Activated CD4-positive, alpha-beta memory T cell treated with anti-CD3 and anti-CD28 coated beads for 36 hours (primary cell): ENCODE measurements around the gene RPP21. TPM values are rescaled to one million over a fixed set of nuclear protein-coding genes. Genes with fewer than 3 reads are reported as not detected.
"Not testable (repeated sequence)": the region's sequence is repeated elsewhere in the genome, so short reads cannot be mapped to it uniquely, and the experiment has no call there.

Experiments used
- CTCF ChIA-PET: fragments of 350-600 bp; sonication (Branson Sonifier 250); formaldehyde crosslinking; loops from one replicate; lab custom pipeline; 2021; ENCODE audit warnings: antibody characterized with exemption, inconsistent platforms; lab: Charles Lee
- POLR2A ChIA-PET: fragments of 350-600 bp; sonication (Branson Sonifier 250); formaldehyde crosslinking; loops from one replicate; lab custom pipeline; 2021; ENCODE audit warnings: antibody characterized with exemption; lab: Charles Lee
- DNase-seq: peaks from one replicate; pipeline ENCODE4 v3.0.0-alpha.2; 2020
- H3K27ac Mint-ChIP-seq: one replicate; pipeline ENCODE4 v1.8.0; 2021; ENCODE audit warnings: mixed read lengths
- H3K27me3 Mint-ChIP-seq: one replicate; pipeline ENCODE4 v1.8.0; 2021; ENCODE audit warnings: mixed read lengths
- H3K36me3 Mint-ChIP-seq: one replicate; pipeline ENCODE4 v1.8.0; 2021; ENCODE audit warnings: mixed read lengths
- H3K4me1 Mint-ChIP-seq: one replicate; pipeline ENCODE4 v1.8.0; 2021; ENCODE audit warnings: low read depth, mixed read lengths
- H3K4me3 Mint-ChIP-seq: one replicate; pipeline ENCODE4 v1.8.0; 2021; ENCODE audit warnings: mild to moderate bottlenecking, mixed read lengths
- H3K9me3 Mint-ChIP-seq: one replicate; pipeline ENCODE4 v1.8.0; 2021; ENCODE audit warnings: mixed read lengths
- intact Hi-C: fragments of 100-400 bp; cut with micrococcal nuclease; formaldehyde crosslinking; loops from one replicate; pipeline ENCODE4 v1.15.1; 2023
- total RNA-seq, 2 experiments: library from RNA; stranded (reverse); gene quantifications; one replicate each; pipeline ENCODE4 v1.2.3, GENCODE V29; 2021

Gene RPP21
- total RNA-seq, 2 experiments from 2014 or later, result 34.6 to 38.3 TPM

GRCh38 chr6:30355281-30355680 is 10.3 kb downstream of the RPP21 start:
- CTCF ChIA-PET, result no interaction called here

GRCh38 chr6:30356536-30356935 is 11.6 kb downstream of the RPP21 start:
- no peak for DNase-seq
- Mint-ChIP-seq H3K36me3 (no peaks in the 10 kb centered on the region), H3K27ac (no peak overlapping the region), H3K27me3 (peaks cover 43% of the 10 kb centered on the region), H3K4me1 (peaks cover 8% of the 10 kb centered on the region), H3K9me3 (no peaks in the 10 kb centered on the region), H3K4me3 (no peak overlapping the region)
- POLR2A ChIA-PET, result no interaction called here
- intact Hi-C loops, result loop anchor here (5.0 kb wide), 1 partner anchor 96 kb away; no protein-coding TSS in a partner anchor
- CTCF ChIA-PET, result interaction anchor here (0.7 to 1.4 kb wide), 4 partner anchors 40 to 137 kb away, joined by 3 to 7 read pairs (median 4); no protein-coding TSS in a partner anchor

More at GRCh38 chr6:30355281-30355680, 10.3 kb downstream of the RPP21 start:
- no peaks in the 10 kb centered on the region for H3K36me3 Mint-ChIP-seq
- H3K27ac Mint-ChIP-seq, result no peak overlapping the region
- no peak overlapping the region for H3K4me3 Mint-ChIP-seq
- intact Hi-C loops, result loop anchor here (5.0 kb wide), 1 partner anchor 97 kb away; no protein-coding TSS in a partner anchor
- no peak for DNase-seq
- no peaks in the 10 kb centered on the region for H3K9me3 Mint-ChIP-seq
- H3K27me3 Mint-ChIP-seq, result peaks cover 37% of the 10 kb centered on the region
- POLR2A ChIA-PET, result no interaction called here
- peaks cover 16% of the 10 kb centered on the region for H3K4me1 Mint-ChIP-seq

GRCh38 chr6:30357678-30358540 is 13.0 kb downstream of the RPP21 start:
- no peak overlapping the region for H3K27ac Mint-ChIP-seq
- ChIA-PET CTCF (interaction anchor here (0.7 to 3.7 kb wide), 16 partner anchors 9 to 662 kb away, joined by 3 to 29 read pairs (median 5); no protein-coding TSS in a partner anchor), POLR2A (no interaction called here)
- H3K4me3 Mint-ChIP-seq, result peak overlapping the region; percentile 63
- H3K27me3 Mint-ChIP-seq, result peaks cover 46% of the 10 kb centered on the region
- intact Hi-C loops, result loop anchor here (1.0 to 5.0 kb wide), 2 partner anchors 39 to 94 kb away; no protein-coding TSS in a partner anchor
- DNase-seq, result peak; percentile 63
- H3K36me3 Mint-ChIP-seq, result no peaks in the 10 kb centered on the region
- peaks cover 4% of the 10 kb centered on the region for H3K4me1 Mint-ChIP-seq
- peaks cover 3% of the 10 kb centered on the region for H3K9me3 Mint-ChIP-seq

GRCh38 chr6:30359276-30359675 is 14.3 kb downstream of the RPP21 start:
- Mint-ChIP-seq H3K4me1 (peaks cover 4% of the 10 kb centered on the region), H3K27ac (no peak overlapping the region), H3K27me3 (peaks cover 50% of the 10 kb centered on the region), H3K4me3 (no peak overlapping the region), H3K9me3 (peaks cover 3% of the 10 kb centered on the region), H3K36me3 (no peaks in the 10 kb centered on the region)
- DNase-seq, result no peak
- ChIA-PET POLR2A (no interaction called here), CTCF (interaction anchor here (0.7 to 3.7 kb wide), 12 partner anchors 8 to 121 kb away, joined by 3 to 29 read pairs (median 5); no protein-coding TSS in a partner anchor)
- intact Hi-C loops, result loop anchor here (5.0 kb wide), 1 partner anchor 93 kb away; no protein-coding TSS in a partner anchor

- intact Hi-C loops, result no loop called here
These were observed 15.2 kb downstream of the RPP21 start for GRCh38 chr6:30360139-30360538.

GRCh38 chr6:30361661-30362060 is 16.7 kb downstream of the RPP21 start:
- Mint-ChIP-seq H3K9me3 (peaks cover 3% of the 10 kb centered on the region), H3K4me3 (no peak overlapping the region), H3K27ac (no peak overlapping the region), H3K36me3 (no peaks in the 10 kb centered on the region), H3K4me1 (peaks cover 4% of the 10 kb centered on the region), H3K27me3 (peaks cover 55% of the 10 kb centered on the region)
- no peak for DNase-seq
- ChIA-PET CTCF (no interaction called here), POLR2A (no interaction called here)
- intact Hi-C loops, result no loop called here

More at GRCh38 chr6:30360139-30360538, 15.2 kb downstream of the RPP21 start:
- Mint-ChIP-seq H3K27ac (no peak overlapping the region), H3K36me3 (no peaks in the 10 kb centered on the region), H3K9me3 (peaks cover 3% of the 10 kb centered on the region), H3K4me3 (no peak overlapping the region), H3K27me3 (peaks cover 47% of the 10 kb centered on the region), H3K4me1 (peaks cover 4% of the 10 kb centered on the region)
- ChIA-PET POLR2A (no interaction called here), CTCF (interaction anchor here (0.8 to 3.7 kb wide), 3 partner anchors 9 to 54 kb away, joined by 3 to 29 read pairs (median 3); no protein-coding TSS in a partner anchor)
- DNase-seq, result no peak

- H3K4me1 Mint-ChIP-seq, result no peaks in the 10 kb centered on the region
- no peaks in the 10 kb centered on the region for H3K36me3 Mint-ChIP-seq
- peaks cover 5% of the 10 kb centered on the region for H3K9me3 Mint-ChIP-seq
- POLR2A ChIA-PET, result no interaction called here
- DNase-seq, result no peak
- CTCF ChIA-PET, result interaction anchor here (1.3 to 1.6 kb wide), 2 partner anchors 34 to 90 kb away, joined by 3 to 4 read pairs; no protein-coding TSS in a partner anchor
- H3K27me3 Mint-ChIP-seq, result peaks cover 49% of the 10 kb centered on the region
- intact Hi-C loops, result no loop called here
- no peak overlapping the region for H3K4me3 Mint-ChIP-seq
- H3K27ac Mint-ChIP-seq, result no peak overlapping the region
These were observed 18.5 kb downstream of the RPP21 start for GRCh38 chr6:30363459-30363858.

- peaks cover 48% of the 10 kb centered on the region for H3K27me3 Mint-ChIP-seq
- POLR2A ChIA-PET, result no interaction called here
- intact Hi-C loops, result no loop called here
- no peak for DNase-seq
- no peak overlapping the region for H3K27ac Mint-ChIP-seq
- H3K4me3 Mint-ChIP-seq, result no peak overlapping the region
- no peaks in the 10 kb centered on the region for H3K36me3 Mint-ChIP-seq
- no peaks in the 10 kb centered on the region for H3K4me1 Mint-ChIP-seq
- CTCF ChIA-PET, result no interaction called here
- peaks cover 5% of the 10 kb centered on the region for H3K9me3 Mint-ChIP-seq
These were observed 19.6 kb downstream of the RPP21 start for GRCh38 chr6:30364591-30364990.

- POLR2A ChIA-PET, H3K27ac Mint-ChIP-seq, H3K4me1 Mint-ChIP-seq, H3K9me3 Mint-ChIP-seq, H3K36me3 Mint-ChIP-seq, intact Hi-C loops, H3K4me3 Mint-ChIP-seq, DNase-seq: not testable (repeated sequence)
- H3K27me3 Mint-ChIP-seq, result peaks cover 24% of the 10 kb centered on the region
- CTCF ChIA-PET, result interaction anchor here (0.9 to 1.7 kb wide), 2 partner anchors 9 to 28 kb away, joined by 3 to 4 read pairs; no protein-coding TSS in a partner anchor
These were observed 24.3 kb downstream of the RPP21 start for GRCh38 chr6:30369280-30369679.

- CTCF ChIA-PET, result no interaction called here
- POLR2A ChIA-PET, result no interaction called here
- intact Hi-C loops, result no loop called here
- no peak for DNase-seq
- Mint-ChIP-seq H3K27me3 (peaks cover 25% of the 10 kb centered on the region), H3K36me3 (no peaks in the 10 kb centered on the region), H3K4me1 (no peaks in the 10 kb centered on the region), H3K27ac (no peak overlapping the region), H3K4me3 (no peak overlapping the region), H3K9me3 (no peaks in the 10 kb centered on the region)
These were observed 33.5 kb downstream of the RPP21 start for GRCh38 chr6:30378290-30378937.

- Mint-ChIP-seq H3K4me3 (no peak overlapping the region), H3K9me3 (no peaks in the 10 kb centered on the region), H3K36me3 (no peaks in the 10 kb centered on the region), H3K27me3 (peaks cover 41% of the 10 kb centered on the region), H3K27ac (no peak overlapping the region), H3K4me1 (no peaks in the 10 kb centered on the region)
- POLR2A ChIA-PET, result no interaction called here
- CTCF ChIA-PET, result interaction anchor here (0.6 to 1.8 kb wide), 4 partner anchors 17 to 244 kb away, joined by 3 to 6 read pairs (median 4); no protein-coding TSS in a partner anchor
- intact Hi-C loops, result no loop called here
- DNase-seq, result no peak
These were observed 35.5 kb downstream of the RPP21 start for GRCh38 chr6:30380464-30380863.

- H3K27me3 Mint-ChIP-seq, result peaks cover 66% of the 10 kb centered on the region
- ChIA-PET POLR2A (no interaction called here), CTCF (no interaction called here)
- no peak for DNase-seq
- no peak overlapping the region for H3K4me3 Mint-ChIP-seq
- H3K36me3 Mint-ChIP-seq, result no peaks in the 10 kb centered on the region
- no peaks in the 10 kb centered on the region for H3K4me1 Mint-ChIP-seq
- H3K9me3 Mint-ChIP-seq, result no peaks in the 10 kb centered on the region
- intact Hi-C loops, result no loop called here
- H3K27ac Mint-ChIP-seq, result no peak overlapping the region
These were observed 41.2 kb downstream of the RPP21 start for GRCh38 chr6:30386166-30386565.
